GM12878 (cell line): ENCODE results near the gene RAE1. TPM values are rescaled to one million over a fixed set of nuclear protein-coding genes. Genes with fewer than 3 reads are reported as not detected.
A peak's percentile ranks its signal among the peaks of the same experiment; 100 is the strongest.

ENCODE experiments used
- EP300 ChIP-seq, 2 experiments: fragments of 150-350 bp in 1 of 2; IDR thresholded peaks; 2 replicates each; pipeline ENCODE4 v1.6.1; 2011 to 2012; ENCODE audit warnings: low read depth in 2 of 2, low read length in 2 of 2, borderline replicate concordance in 1 of 2, improper control_type of control experiment in 1 of 2, inconsistent platforms in 1 of 2; ENCODE audit not compliant: control insufficient read depth in 1 of 2
- IKZF2 ChIP-seq, 2 experiments: fragments of 450-650 bp; IDR thresholded peaks; 2 replicates each; pipeline ENCODE4 v1.6.1; 2017; ENCODE audit warnings: mild to moderate bottlenecking in 2 of 2, moderate library complexity in 2 of 2
- NBN ChIP-seq: fragments of 450-650 bp; IDR thresholded peaks from 2 replicates; pipeline ENCODE4 v1.6.1; 2016
- NR2C1 ChIP-seq: fragments of 450-650 bp; IDR thresholded peaks from 2 replicates; pipeline ENCODE4 v1.6.1; 2017; ENCODE audit warnings: antibody characterized with exemption, mild to moderate bottlenecking, moderate library complexity
- RCOR1 ChIP-seq: conservative IDR thresholded peaks from 2 replicates; pipeline ENCODE4 v1.6.1; 2012; ENCODE audit warnings: low read depth, low read length, improper control_type of control experiment
- SP1 ChIP-seq: IDR thresholded peaks from one replicate; pipeline ENCODE4 v1.6.1; 2011; ENCODE audit warnings: low read depth, low read length
- SPI1 ChIP-seq: IDR thresholded peaks from 2 replicates; pipeline ENCODE4 v1.6.1; 2011; ENCODE audit warnings: low read depth, mild to moderate bottlenecking, low read length, moderate library complexity, borderline replicate concordance; ENCODE audit not compliant: insufficient read depth
- TAF1 ChIP-seq: IDR thresholded peaks from 2 replicates; pipeline ENCODE4 v1.6.1; 2011; ENCODE audit warnings: mild to moderate bottlenecking, low read depth, low read length, borderline replicate concordance
- polyA plus RNA-seq, 11 experiments: library from polyadenylated mRNA; depleted of rRNA in 4 of 11; unstranded in 6 of 11; stranded (reverse) in 5 of 11; fragments of >200 nt; fragmentation: Nextera tagmentation in 4 of 11; fragmentation: Illumina TruSeq in 1 of 11; extraction: Ambion mirVana in 4 of 11; extraction: Trizol in 1 of 11; gene quantifications; 1 replicate in 1 of 11; 2 replicates in 10 of 11; pipeline versions ENCODE4 v1.2.1 to v1.2.3, GENCODE V29; 2011 to 2016; ENCODE audit warnings: inconsistent platforms in 2 of 11, missing spikeins in 2 of 11, low read depth in 1 of 11
- total RNA-seq, 4 experiments: library from RNA; depleted of rRNA in 3 of 4; stranded (reverse); fragments of >200 nt in 3 of 4; fragmentation: Illumina TruSeq in 1 of 4; extraction: Trizol in 1 of 4; gene quantifications; 2 replicates each; pipeline versions ENCODE4 v1.2.1 to v1.2.3, GENCODE V29; 2013 to 2021
- TF ChIP-seq, protein P1 (sequence below): fragments of 450-650 bp; IDR thresholded peaks from 2 replicates; pipeline ENCODE4 v1.6.1; 2018; ENCODE audit warnings: borderline replicate concordance, mild to moderate bottlenecking; ENCODE audit not compliant: partially characterized antibody

Gene RAE1
- total and polyA plus RNA-seq, 10 of the 15 experiments (the other 5 are each of a cell fraction or from before 2014, with no cell fraction given) = 28.7 to 107 (median 49.3) TPM

DNA sequence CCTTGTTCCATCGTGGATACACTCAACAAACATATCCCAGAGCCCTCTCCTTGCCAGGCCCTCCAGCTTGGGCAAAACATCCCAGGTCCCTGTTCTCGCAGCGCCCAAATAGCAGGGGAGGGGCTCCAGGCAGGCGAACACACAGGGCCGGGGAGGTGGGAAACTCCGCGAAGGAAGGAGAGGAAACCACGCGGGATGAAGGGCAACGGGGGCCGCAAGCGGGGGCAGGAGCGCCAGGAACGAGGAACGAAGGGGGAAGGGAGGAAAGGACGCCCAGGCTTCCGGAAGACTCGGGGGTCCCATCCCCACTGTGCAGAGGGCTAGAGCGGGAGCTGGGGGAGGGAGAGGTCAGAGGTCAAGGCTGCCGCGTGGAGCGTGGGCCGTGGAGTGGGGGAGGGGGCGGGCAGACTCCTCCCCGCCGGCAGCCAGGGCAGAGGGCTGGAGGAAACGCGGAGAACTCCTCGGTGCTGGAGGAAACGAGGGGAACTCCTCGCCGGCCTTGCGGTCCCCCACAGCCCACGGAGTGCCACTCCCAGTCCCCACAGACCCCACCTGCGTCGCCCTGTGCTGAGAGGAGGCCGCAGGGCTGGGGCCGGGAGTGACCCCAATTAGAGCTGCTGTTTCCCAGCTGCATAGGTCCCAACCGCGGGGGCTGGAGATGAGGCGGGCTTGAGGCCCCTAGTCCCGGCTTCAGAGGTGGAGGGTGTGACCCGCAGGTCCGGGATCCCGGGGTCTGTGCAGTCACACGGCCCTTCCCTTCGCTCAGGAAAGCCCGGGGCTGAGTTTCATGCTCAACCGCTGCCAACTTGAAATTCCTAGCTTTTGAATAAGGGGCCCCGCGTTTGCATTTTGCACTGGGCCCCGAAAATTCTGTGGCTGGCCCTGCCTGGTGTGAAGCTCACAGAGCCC, 38.9 kb downstream of the RAE1 start (continued):
- TF ChIP-seq SP1 (peak; percentile 67), IKZF2 (IDR thresholded peaks at IDR 0.05) (peak; percentile 60 to 81), NR2C1 (peak; percentile 94), NBN (peak; percentile 86; the same call in 1 of the 2 replicates), EP300 (IDR thresholded peaks at IDR 0.05; ENCODE audit: borderline replicate concordance in 1 of 2, control insufficient read depth in 1 of 2, low read depth in 2 of 2, low read length in 2 of 2) (peak in 1 of 2 experiments; percentile 74; a peak in 1 of 4 replicates), SPI1 (no peak; the same call in 1 of the 2 replicates), TAF1 (peak; percentile 69; the same call in 1 of the 2 replicates), RCOR1 (0 out of 2 replicates have a peak, but pooled peaks have one; percentile 57)
- TF ChIP-seq, protein P1, sequence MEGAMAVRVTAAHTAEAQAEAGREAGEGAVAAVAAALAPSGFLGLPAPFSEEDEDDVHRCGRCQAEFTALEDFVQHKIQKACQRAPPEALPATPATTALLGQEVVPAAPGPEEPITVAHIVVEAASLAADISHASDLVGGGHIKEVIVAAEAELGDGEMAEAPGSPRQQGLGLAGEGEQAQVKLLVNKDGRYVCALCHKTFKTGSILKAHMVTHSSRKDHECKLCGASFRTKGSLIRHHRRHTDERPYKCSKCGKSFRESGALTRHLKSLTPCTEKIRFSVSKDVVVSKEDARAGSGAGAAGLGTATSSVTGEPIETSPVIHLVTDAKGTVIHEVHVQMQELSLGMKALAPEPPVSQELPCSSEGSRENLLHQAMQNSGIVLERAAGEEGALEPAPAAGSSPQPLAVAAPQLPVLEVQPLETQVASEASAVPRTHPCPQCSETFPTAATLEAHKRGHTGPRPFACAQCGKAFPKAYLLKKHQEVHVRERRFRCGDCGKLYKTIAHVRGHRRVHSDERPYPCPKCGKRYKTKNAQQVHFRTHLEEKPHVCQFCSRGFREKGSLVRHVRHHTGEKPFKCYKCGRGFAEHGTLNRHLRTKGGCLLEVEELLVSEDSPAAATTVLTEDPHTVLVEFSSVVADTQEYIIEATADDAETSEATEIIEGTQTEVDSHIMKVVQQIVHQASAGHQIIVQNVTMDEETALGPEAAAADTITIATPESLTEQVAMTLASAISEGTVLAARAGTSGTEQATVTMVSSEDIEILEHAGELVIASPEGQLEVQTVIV = no peak
